ENCODE results near the gene OSGIN1.

Gene OSGIN1

DNA sequence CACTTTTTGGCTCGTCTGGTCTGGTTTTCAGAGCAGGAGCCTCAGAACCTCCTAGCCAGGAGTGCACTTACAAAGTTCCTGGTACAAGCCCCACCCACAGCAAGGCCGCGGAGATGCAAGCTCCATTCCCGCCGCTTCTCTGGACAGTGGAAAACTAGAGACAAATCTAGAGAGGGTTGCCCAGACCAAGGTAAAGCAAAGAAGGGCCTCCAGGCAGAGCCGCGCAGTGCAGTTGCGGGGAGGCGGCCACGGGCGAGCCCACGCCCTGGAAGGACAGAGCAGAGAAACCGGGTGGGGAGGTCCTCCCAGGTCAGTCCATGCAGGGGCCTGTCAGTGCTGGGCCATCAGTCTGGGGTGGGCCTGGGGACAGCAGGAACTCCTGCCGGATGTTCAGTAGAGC lies 11.0 kb upstream of the OSGIN1 start:
- no peak for DNase-seq (ENCODE audit: extremely low read depth, insufficient read length)
- H3K4me3 ChIP-seq (replicated peaks; ENCODE audit: low read depth, low read length), result no peak overlapping the region
- no peaks in the 10 kb centered on the region; the same call in 1 of the 2 replicates for H3K27me3 ChIP-seq (replicated peaks; ENCODE audit: control insufficient read depth, insufficient read depth, low read length)
- no peaks in the 10 kb centered on the region for H3K36me3 ChIP-seq (ENCODE audit: control insufficient read depth, insufficient read depth, low read length)
- TF ChIP-seq, protein P1, sequence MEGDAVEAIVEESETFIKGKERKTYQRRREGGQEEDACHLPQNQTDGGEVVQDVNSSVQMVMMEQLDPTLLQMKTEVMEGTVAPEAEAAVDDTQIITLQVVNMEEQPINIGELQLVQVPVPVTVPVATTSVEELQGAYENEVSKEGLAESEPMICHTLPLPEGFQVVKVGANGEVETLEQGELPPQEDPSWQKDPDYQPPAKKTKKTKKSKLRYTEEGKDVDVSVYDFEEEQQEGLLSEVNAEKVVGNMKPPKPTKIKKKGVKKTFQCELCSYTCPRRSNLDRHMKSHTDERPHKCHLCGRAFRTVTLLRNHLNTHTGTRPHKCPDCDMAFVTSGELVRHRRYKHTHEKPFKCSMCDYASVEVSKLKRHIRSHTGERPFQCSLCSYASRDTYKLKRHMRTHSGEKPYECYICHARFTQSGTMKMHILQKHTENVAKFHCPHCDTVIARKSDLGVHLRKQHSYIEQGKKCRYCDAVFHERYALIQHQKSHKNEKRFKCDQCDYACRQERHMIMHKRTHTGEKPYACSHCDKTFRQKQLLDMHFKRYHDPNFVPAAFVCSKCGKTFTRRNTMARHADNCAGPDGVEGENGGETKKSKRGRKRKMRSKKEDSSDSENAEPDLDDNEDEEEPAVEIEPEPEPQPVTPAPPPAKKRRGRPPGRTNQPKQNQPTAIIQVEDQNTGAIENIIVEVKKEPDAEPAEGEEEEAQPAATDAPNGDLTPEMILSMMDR (IDR thresholded peaks at IDR 0.05; ENCODE audit: insufficient read depth, low read length, poor library complexity, severe bottlenecking), result no peak

DNA sequence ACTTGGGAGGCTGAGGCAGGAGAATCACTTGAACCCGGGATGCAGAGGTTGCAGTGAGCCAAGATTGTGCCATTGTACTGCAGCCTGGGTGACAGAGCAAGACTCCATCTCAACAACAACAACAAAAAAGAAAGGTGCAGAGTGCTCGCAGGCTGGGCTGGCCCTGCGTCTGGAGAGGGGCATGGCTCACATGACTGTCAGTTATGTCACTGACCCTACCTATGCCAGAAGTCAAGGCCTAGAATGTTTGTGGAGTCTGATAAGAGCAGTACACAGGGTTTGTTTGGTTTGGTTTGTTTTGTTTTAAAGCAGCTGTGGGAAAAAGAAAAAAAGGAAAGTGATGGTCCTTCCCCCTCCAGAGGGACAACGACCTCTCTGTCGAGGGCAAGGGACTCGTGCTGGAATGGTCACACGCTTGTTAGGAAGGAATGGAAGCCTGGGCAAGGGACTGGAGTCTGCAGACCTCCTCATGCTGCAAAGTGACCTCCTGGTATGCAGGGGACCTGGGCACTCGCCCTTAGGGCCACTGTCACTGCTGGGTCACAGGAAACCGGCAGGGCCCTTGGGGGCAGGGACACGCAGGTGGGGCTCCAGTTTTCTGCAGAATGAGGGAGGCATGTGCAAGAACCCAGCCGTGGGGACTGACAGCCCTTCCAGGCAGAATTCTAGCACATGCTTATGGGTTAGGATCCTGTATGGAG lies 10.1 kb upstream of the OSGIN1 start:
- TF ChIP-seq, protein P1 (IDR thresholded peaks at IDR 0.05; ENCODE audit: insufficient read depth, low read length, poor library complexity, severe bottlenecking), result no peak
- Histone ChIP-seq H3K4me3 (replicated peaks; ENCODE audit: low read depth, low read length) (no peak overlapping the region), H3K36me3 (ENCODE audit: control insufficient read depth, insufficient read depth, low read length) (no peaks in the 10 kb centered on the region), H3K27me3 (replicated peaks; ENCODE audit: control insufficient read depth, insufficient read depth, low read length) (no peaks in the 10 kb centered on the region; the same call in 1 of the 2 replicates)
- DNase-seq (ENCODE audit: extremely low read depth, insufficient read length), result no peak

DNA sequence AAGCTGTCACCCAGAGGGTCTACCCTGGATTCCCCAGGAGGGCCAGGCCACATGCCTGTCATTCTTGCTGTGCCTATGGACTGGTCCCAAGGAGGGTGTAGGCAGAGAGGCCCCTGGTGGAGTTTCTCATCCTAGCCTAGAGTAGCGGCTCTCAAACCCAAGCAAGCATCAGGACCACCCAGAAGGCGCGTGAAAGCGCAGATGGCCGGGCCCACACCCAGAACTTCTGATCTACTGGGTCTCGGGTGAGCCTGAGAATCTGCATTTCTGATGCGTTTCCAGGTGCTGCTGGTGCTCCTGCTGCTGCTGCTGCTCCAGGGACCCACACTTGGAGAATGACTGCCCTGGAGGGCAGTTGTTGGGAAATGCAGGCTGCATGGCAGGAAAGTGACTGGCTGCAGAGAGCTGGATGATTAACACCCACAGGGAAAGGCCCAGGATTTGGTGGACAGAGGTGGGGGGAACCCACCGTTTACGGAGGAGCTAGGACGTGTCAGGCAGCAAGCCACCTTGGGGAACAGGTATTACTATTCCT lies 9.5 kb upstream of the OSGIN1 start:
- no peaks in the 10 kb centered on the region for H3K36me3 ChIP-seq (ENCODE audit: control insufficient read depth, insufficient read depth, low read length)
- TF ChIP-seq, protein P1 (IDR thresholded peaks at IDR 0.05; ENCODE audit: insufficient read depth, low read length, poor library complexity, severe bottlenecking), result no peak
- H3K27me3 ChIP-seq (replicated peaks; ENCODE audit: control insufficient read depth, insufficient read depth, low read length), result no peaks in the 10 kb centered on the region; the same call in 1 of the 2 replicates
- no peak for DNase-seq (ENCODE audit: extremely low read depth, insufficient read length)
- H3K4me3 ChIP-seq (replicated peaks; ENCODE audit: low read depth, low read length), result no peak overlapping the region

DNA sequence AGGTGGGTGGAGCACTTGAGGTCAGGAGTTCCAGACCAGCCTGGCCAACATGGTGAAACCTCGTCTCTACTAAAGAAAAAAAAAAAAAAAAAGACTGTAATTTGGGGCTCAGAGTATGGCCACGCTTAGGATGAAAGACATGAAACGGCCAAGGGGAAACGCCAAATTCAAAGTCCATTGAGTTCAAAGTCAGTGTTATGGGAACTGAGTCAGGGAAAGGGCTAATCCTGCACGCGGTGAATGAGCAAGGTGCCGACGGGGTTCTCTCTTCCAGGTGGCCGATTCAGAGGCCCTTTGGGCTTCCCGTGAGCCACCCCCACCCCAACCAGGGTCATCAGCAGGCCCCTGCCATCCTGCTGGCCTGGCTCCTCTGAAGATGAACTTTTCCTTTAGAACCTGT lies 7.5 kb upstream of the OSGIN1 start:
- Histone ChIP-seq H3K36me3 (ENCODE audit: control insufficient read depth, insufficient read depth, low read length) (no peaks in the 10 kb centered on the region), H3K27me3 (replicated peaks; ENCODE audit: control insufficient read depth, insufficient read depth, low read length) (no peaks in the 10 kb centered on the region; the same call in 1 of the 2 replicates), H3K4me3 (replicated peaks; ENCODE audit: low read depth, low read length) (no peak overlapping the region)
- no peak for DNase-seq (ENCODE audit: extremely low read depth, insufficient read length)
- TF ChIP-seq, protein P1 (IDR thresholded peaks at IDR 0.05; ENCODE audit: insufficient read depth, low read length, poor library complexity, severe bottlenecking), result no peak

DNA sequence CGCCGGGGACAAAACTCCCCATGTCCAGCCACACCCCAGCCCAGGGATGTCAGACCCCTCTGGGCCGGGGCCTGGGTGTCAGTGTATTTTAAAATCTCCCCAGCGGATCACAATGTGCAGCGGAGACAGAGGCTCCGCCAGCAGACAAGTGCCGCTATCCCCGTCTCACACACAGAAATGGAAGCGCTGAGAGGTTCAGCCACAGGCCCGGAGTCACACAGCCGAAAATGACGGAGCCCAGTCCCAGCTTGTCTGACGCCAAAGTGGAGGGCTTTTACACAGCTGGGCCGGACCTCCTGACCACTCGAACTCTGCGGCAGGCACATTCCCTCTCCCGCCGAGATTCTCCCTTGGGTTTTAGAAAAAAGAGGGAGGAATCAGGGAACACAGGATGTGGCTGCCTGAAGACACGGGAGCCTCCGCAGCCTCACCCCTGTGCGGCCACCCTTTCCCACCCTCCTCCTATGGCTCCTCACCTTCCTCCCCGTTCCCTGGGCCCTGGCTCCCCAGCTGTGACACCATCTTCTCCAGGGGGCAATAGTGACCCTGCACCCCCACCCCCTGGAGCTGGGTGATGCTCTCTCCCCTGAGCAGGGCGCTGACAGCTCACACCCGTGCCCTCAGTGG lies 6.8 kb upstream of the OSGIN1 start:
- no peaks in the 10 kb centered on the region; the same call in 1 of the 2 replicates for H3K27me3 ChIP-seq (replicated peaks; ENCODE audit: control insufficient read depth, insufficient read depth, low read length)
- no peaks in the 10 kb centered on the region for H3K36me3 ChIP-seq (ENCODE audit: control insufficient read depth, insufficient read depth, low read length)
- no peak overlapping the region for H3K4me3 ChIP-seq (replicated peaks; ENCODE audit: low read depth, low read length)
- TF ChIP-seq, protein P1 (IDR thresholded peaks at IDR 0.05; ENCODE audit: insufficient read depth, low read length, poor library complexity, severe bottlenecking), result no peak
- DNase-seq (ENCODE audit: extremely low read depth, insufficient read length), result no peak
